ENCODE results near the gene OR8B2.
"Not testable (repeated sequence)": the region's sequence is repeated elsewhere in the genome, so short reads cannot be mapped to it uniquely, and the experiment has no call there.

OR8B2 gene

GRCh38 chr11:124384399-124384798, at the start of gene OR8B2:
Gene OR8B2 (minus strand): TSS chr11:124384499. CDS start chr11:124383343, 1,156 bp downstream.
- DNase-seq (ENCODE audit: low read depth), result no peak

- no peak for DNase-seq (ENCODE audit: low read depth)
Measured at GRCh38 chr11:124429599-124429998, 45.3 kb upstream of the OR8B2 start.

GRCh38 chr11:124424384-124424921, 40.2 kb upstream of the OR8B2 start, which contains the start of gene OR8B4:
Gene OR8B4 (minus strand): TSS chr11:124424871. CDS start chr11:124424871, 0 bp downstream.
- DNase-seq (ENCODE audit: low read depth), result no peak

DNA sequence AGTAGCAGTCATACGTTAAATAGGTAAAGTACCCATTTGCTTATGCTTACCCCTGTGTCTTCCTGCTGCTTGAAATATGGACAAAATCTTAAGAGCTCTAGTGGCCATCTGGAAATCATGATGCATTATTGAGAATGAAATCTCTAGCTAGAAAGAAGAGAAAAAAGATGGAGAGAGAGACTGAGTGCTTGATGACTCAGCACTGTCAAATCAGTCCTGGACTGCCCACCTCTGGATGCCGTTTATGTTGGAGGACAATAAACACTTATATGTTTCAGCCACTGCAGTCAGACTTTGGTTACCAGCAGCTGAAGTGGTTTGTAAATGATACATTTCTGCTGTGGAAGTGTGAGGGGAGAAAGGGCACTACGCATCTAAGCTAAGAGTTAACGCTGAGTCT, 36.7 kb upstream of the OR8B2 start:
- no peak for DNase-seq (ENCODE audit: low read depth)

DNA sequence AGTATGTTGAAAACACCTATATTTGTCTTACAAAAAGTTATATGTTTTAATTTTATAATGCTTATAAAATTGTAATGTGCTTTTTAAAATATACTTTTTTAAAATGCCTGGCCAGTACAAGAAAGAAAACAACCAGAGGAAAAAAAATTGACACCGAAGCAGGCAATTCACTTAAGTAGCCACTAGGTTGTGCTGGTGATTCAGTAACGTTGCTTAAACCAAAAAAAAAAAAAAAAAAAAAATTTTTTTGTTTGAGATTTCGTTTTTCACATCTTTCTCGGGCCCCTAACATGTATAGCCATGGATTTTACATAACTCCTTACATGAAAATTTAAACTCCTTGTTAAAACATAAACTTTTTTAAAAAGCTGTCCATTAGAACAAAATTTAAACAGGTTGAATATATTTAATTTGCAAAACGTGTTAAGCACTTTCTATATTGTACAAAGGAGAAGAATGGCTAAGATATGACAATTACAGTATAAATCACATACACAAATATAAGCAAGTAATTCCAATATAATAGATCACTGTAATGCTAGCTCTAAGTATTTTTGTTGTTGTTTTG, 31.1 kb upstream of the OR8B2 start:
- no peak for DNase-seq (ENCODE audit: low read depth)

- DNase-seq (ENCODE audit: low read depth), result no peak
Measured at GRCh38 chr11:124409906-124410305, 25.6 kb upstream of the OR8B2 start.

DNA sequence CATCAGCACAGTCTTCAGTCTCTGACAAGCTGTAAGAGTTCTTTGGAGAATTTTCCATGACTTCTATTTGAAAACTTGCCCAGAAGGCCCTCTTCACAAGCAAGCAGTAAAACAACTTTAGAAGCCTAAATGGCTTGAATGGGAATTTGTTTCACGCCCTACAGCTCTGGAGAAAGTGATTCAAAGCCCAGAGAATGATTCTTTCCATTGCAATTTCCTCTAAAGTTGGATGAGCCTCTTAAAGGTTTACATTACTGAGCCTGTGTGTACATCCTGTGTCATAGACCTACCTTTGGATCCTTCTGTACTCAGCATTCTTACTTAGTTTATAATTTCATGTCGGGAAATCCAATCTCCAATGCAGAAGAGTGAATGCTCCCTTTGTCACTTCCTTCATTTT, 21.3 kb upstream of the OR8B2 start:
- DNase-seq (ENCODE audit: low read depth), result no peak

DNA sequence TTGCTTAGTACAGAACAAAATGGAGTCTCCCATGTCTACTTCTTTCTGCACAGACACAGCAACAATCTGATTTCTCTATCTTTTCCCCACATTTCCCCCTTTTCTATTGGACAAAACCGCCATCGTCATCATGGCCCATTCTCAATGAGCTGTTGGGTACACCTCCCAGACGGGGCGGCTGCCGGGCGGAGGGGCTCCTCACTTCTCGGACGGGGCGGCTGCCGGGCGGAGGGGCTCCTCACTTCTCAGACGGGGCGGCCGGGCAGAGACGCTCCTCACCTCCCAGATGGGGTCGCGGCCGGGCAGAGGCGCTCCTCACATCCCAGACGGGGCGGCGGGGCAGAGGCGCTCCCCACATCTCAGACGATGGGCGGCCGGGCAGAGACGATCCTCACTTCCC, 18.9 kb upstream of the OR8B2 start:
- not testable (repeated sequence) for DNase-seq (ENCODE audit: low read depth)

GRCh38 chr11:124402326-124402922, 18.1 kb upstream of the OR8B2 start:
- no peak for DNase-seq (ENCODE audit: low read depth)

- DNase-seq (ENCODE audit: low read depth), result no peak
Measured at GRCh38 chr11:124398924-124399323, 14.6 kb upstream of the OR8B2 start, which contains the start of gene OR8B3. Gene OR8B3 (minus strand): TSS chr11:124399024. CDS start chr11:124397351, 1,673 bp downstream.

GRCh38 chr11:124396847-124397246, 12.5 kb upstream of the OR8B2 start:
- DNase-seq (ENCODE audit: low read depth), result not testable (repeated sequence)

- DNase-seq (ENCODE audit: low read depth), result no peak
Measured at GRCh38 chr11:124394408-124394807, 10.1 kb upstream of the OR8B2 start.

DNA sequence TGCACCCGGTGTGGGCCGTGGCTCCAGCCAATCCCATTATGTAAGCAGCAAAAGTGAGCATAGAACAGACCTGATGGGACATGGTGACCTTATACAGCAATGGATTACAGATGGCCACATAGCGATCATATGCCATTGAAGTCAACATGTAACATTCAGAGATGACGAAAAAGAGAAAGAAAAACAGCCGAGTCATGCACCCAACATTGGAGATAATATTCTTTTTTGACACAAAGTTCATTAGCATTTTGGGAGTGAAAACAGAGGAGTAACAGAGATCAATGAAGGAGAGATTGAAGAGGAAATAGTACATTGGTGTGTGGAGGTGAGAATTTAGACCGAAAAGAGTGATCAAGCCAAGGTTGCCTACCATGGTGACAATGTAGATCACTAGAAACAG, 1.4 kb downstream of the OR8B2 start:
- not testable (repeated sequence) for DNase-seq (ENCODE audit: low read depth)

DNA sequence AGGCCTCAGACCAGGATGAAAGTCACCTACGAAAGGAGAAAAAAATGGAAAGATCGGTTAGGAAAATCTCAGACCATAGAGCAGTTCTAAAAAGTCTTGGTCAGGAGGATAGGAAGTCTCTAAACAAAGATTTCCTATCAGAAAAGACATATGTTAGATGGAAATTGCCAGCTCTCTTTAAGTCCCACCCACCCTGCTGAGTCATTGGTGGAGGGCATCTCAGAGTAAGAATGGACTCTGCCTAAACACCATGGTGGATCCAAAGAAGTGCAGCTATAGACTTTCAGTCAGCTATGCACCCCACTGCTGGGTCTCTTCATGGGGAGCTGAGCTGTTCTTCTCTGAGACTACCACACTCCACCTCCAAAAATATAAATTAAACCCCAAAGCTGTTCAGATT, 3.7 kb downstream of the OR8B2 start:
- no peak for DNase-seq (ENCODE audit: low read depth)

DNA sequence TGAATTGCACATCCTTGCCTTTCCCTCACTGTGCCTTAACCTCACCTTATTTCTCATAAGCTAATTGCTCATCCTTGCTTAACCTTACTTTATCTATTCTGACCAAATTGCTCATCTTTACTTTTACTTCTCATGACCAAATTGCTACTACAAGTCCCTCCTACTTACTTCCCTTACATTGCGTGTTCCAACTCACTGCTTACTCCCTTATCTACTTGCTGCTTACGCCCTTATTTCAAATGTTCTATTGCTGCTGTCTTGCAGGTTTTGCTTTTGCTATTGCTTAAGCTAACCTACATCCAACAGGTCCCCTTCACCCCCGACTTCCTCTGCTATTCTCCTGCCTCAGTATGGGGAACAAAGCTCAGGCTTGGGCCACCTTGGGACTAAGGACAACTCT, 8.0 kb downstream of the OR8B2 start:
- no peak for DNase-seq (ENCODE audit: low read depth)

GRCh38 chr11:124359566-124359965, 24.7 kb downstream of the OR8B2 start:
- no peak for DNase-seq (ENCODE audit: low read depth)

- no peak for DNase-seq (ENCODE audit: low read depth)
Measured at GRCh38 chr11:124346311-124346955, 37.9 kb downstream of the OR8B2 start.

- DNase-seq (ENCODE audit: low read depth), result no peak
Measured at GRCh38 chr11:124344346-124344745, 40.0 kb downstream of the OR8B2 start.

- DNase-seq (ENCODE audit: low read depth), result no peak
Measured at GRCh38 chr11:124340142-124340447, 44.2 kb downstream of the OR8B2 start.

GRCh38 chr11:124339396-124340141, 44.7 kb downstream of the OR8B2 start:
- DNase-seq (ENCODE audit: low read depth), result no peak
